H1 (cell line): ENCODE measurements around the gene BGLAP. TPM values are rescaled to one million over a fixed set of nuclear protein-coding genes. Genes with fewer than 3 reads are reported as not detected.

Source experiments
- POLR2AphosphoS5 ChIP-seq: IDR thresholded peaks from 2 replicates; pipeline ENCODE4 v1.6.1; 2011; ENCODE audit warnings: low read depth, low read length
- SIX5 ChIP-seq: IDR thresholded peaks from 2 replicates; pipeline ENCODE4 v1.6.1; 2011; ENCODE audit warnings: mild to moderate bottlenecking, low read depth, low read length
- polyA plus RNA-seq, 7 experiments: library from polyadenylated mRNA; depleted of rRNA in 3 of 7; stranded (reverse) in 5 of 7; unstranded in 2 of 7; fragments of >200 nt in 5 of 7; fragments of 200-250 nt in 2 of 7; gene quantifications; 1 replicate in 5 of 7; 2 replicates in 1 of 7; 4 replicates in 1 of 7; pipeline versions ENCODE4 v1.2.1 to v1.2.3, GENCODE V29; 2011 to 2013; ENCODE audit warnings: missing spikeins in 2 of 7, mixed read lengths in 2 of 7
- total RNA-seq: library from RNA; stranded (reverse); fragmentation: NEBNext Ultra II Directional; extraction: Animal tissue kit (Norgen Biotek cat#: 25700); gene quantifications from 2 replicates; pipeline ENCODE4 v1.2.1, GENCODE V29; 2021

The BGLAP gene
- total and polyA plus RNA-seq, 2 of the 8 experiments (the other 6 are each of a cell fraction or from before 2014, with no cell fraction given) = 1.2 to 1.5 TPM

DNA sequence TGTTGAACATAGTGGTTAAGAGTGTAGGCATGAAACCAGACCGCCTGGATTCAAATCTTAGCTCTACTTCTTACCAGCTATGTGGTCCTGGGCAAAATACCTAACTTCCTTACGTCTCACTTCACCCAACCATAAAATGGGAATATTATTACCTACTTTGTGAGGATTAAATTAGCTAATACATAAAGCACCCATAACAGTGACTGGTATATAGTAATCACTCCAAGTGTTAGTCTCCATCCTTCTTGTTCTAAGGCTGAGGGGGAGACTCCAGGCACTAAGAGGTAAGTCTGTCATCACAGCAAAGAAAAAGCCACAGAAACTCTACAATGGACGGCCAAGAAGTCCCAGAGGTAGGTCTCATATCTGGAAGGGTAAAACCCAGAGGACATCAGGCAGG, 37.9 kb downstream of the BGLAP start (continued):
- no peak for TF ChIP-seq POLR2AphosphoS5
- no peak for TF ChIP-seq SIX5
